Trophoblast cell (in vitro differentiated cells and primary cell): ENCODE measurements around the gene ARHGAP5. TPM values are rescaled to one million over a fixed set of nuclear protein-coding genes. Genes with fewer than 3 reads are reported as not detected.
A peak's percentile ranks its signal among the peaks of the same experiment; 100 is the strongest.

ENCODE experiments used
- DNase-seq, 2 donors: peaks; one replicate each; pipeline ENCODE4 v3.0.0-alpha.2; 2016
- H2AFZ ChIP-seq: 2 replicates; pipeline ENCODE4 v1.6.1; 2013; ENCODE audit warnings: low read length, moderate library complexity, mild to moderate bottlenecking; ENCODE audit not compliant: insufficient read depth, poor library complexity
- H2AK5ac ChIP-seq: 2 replicates; pipeline ENCODE4 v1.6.1; 2013; ENCODE audit warnings: mild to moderate bottlenecking, low read length
- H2BK120ac ChIP-seq: 2 replicates; pipeline ENCODE4 v1.6.1; 2013; ENCODE audit warnings: low read length, mild to moderate bottlenecking, moderate library complexity; ENCODE audit not compliant: insufficient read depth, poor library complexity
- H2BK12ac ChIP-seq: 2 replicates; pipeline ENCODE4 v1.6.1; 2013; ENCODE audit warnings: mild to moderate bottlenecking, low read length, moderate library complexity
- H2BK5ac ChIP-seq: 2 replicates; pipeline ENCODE4 v1.6.1; 2013; ENCODE audit warnings: low read length, low read depth, moderate library complexity, mild to moderate bottlenecking; ENCODE audit not compliant: poor library complexity
- H3K14ac ChIP-seq: 2 replicates; pipeline ENCODE4 v1.6.1; 2013; ENCODE audit warnings: mild to moderate bottlenecking, low read length
- H3K18ac ChIP-seq: 2 replicates; pipeline ENCODE4 v1.6.1; 2013; ENCODE audit warnings: mild to moderate bottlenecking, low read length
- H3K23ac ChIP-seq: 2 replicates; pipeline ENCODE4 v1.6.1; 2013; ENCODE audit warnings: low read length
- H3K27ac ChIP-seq: 2 replicates; pipeline ENCODE4 v1.5.1; 2013; ENCODE audit warnings: low read depth, mild to moderate bottlenecking, inconsistent platforms, low read length, moderate library complexity
- H3K27me3 ChIP-seq: 2 replicates; pipeline ENCODE4 v1.6.1; 2013; ENCODE audit warnings: inconsistent platforms, mild to moderate bottlenecking, low read length, moderate library complexity; ENCODE audit not compliant: insufficient read depth
- H3K36me3 ChIP-seq, 2 experiments: 1 replicate in 1 of 2; 2 replicates in 1 of 2; pipeline ENCODE4 v1.6.1; 2013; ENCODE audit warnings: low read length in 2 of 2, mild to moderate bottlenecking in 2 of 2, moderate library complexity in 1 of 2; ENCODE audit not compliant: insufficient read depth in 2 of 2, control insufficient read depth in 1 of 2
- H3K4ac ChIP-seq: 2 replicates; pipeline ENCODE4 v1.6.1; 2013; ENCODE audit warnings: low read depth, mild to moderate bottlenecking, low read length, moderate library complexity
- H3K4me1 ChIP-seq, 2 experiments: 1 replicate in 1 of 2; 2 replicates in 1 of 2; pipeline ENCODE4 v1.6.1; 2013; ENCODE audit warnings: low read length in 2 of 2, mild to moderate bottlenecking in 2 of 2, moderate library complexity in 1 of 2; ENCODE audit not compliant: insufficient read depth in 2 of 2, control insufficient read depth in 1 of 2
- H3K4me2 ChIP-seq: 2 replicates; pipeline ENCODE4 v1.6.1; 2013; ENCODE audit warnings: inconsistent platforms, mild to moderate bottlenecking, low read length, moderate library complexity
- H3K4me3 ChIP-seq: 2 replicates; pipeline ENCODE4 v1.5.1; 2013; ENCODE audit warnings: mild to moderate bottlenecking, low read depth, low read length, inconsistent platforms
- H3K79me1 ChIP-seq: one replicate; pipeline ENCODE4 v1.6.1; 2013; ENCODE audit warnings: low read length
- H3K79me2 ChIP-seq: 2 replicates; pipeline ENCODE4 v1.6.1; 2013; ENCODE audit warnings: low read length, mild to moderate bottlenecking; ENCODE audit not compliant: control insufficient read depth, insufficient read depth, poor library complexity
- H3K9ac ChIP-seq: 2 replicates; pipeline ENCODE4 v1.6.1; 2013; ENCODE audit warnings: mild to moderate bottlenecking, low read length
- H3K9me3 ChIP-seq: 2 replicates; pipeline ENCODE4 v1.6.1; 2013; ENCODE audit warnings: low read depth, mild to moderate bottlenecking, control low read depth, inconsistent platforms, low read length; ENCODE audit not compliant: insufficient read depth
- H4K12ac ChIP-seq: 2 replicates; pipeline ENCODE4 v1.6.1; 2013; ENCODE audit warnings: low read depth, mild to moderate bottlenecking, low read length, moderate library complexity
- H4K8ac ChIP-seq: 2 replicates; pipeline ENCODE4 v1.6.1; 2013; ENCODE audit warnings: low read depth, mild to moderate bottlenecking, low read length, moderate library complexity
- H4K91ac ChIP-seq: one replicate; pipeline ENCODE4 v1.6.1; 2013; ENCODE audit warnings: low read depth, mild to moderate bottlenecking, low read length, moderate library complexity
- WGBS: extraction: QIAGEN DNeasy Blood & Tissue Kit; methylation state at CpG from one replicate; pipeline ENCODE4 v1.1.7; 2013; ENCODE audit warnings: missing lambda C conversion rate; ENCODE audit not compliant: insufficient read length, insufficient coverage; ENCODE audit errors: extremely low coverage; 5-methylcytosine and 5-hydroxymethylcytosine counted together
- polyA plus RNA-seq: library from polyadenylated mRNA; stranded (reverse); fragments of 200-250 nt; gene quantifications from 2 replicates; pipeline ENCODE4 v1.2.3, GENCODE V29; 2013

ARHGAP5 gene
- 40.8 and 43.6 TPM in 2 replicates for polyA plus RNA-seq

GRCh38 chr14:32077081-32078022, at the start of gene ARHGAP5:
ARHGAP5 (plus strand) TSS chr14:32077304; CDS start chr14:32090670, 13,366 bp downstream.
- WGBS = no CpG with 5 or more reads among the region's 98 CpGs
- Histone ChIP-seq H3K4me1 (peaks cover 0 to 3% of the 10 kb centered on the region in 2 experiments), H4K12ac (peak within 1 kb of the TSS; percentile 72)

GRCh38 chr14:32028599-32028998, 48.5 kb upstream of the ARHGAP5 start:
- H2BK5ac ChIP-seq = no peak overlapping the region
- no peak for DNase-seq
- no peak overlapping the region for H3K9ac ChIP-seq
- H2AFZ ChIP-seq = no peak overlapping the region
- no peak overlapping the region for H4K91ac ChIP-seq
- no peak overlapping the region for H2AK5ac ChIP-seq
- no peak overlapping the region for H3K4me2 ChIP-seq
- no CpG with 5 or more reads among the region's 2 CpGs for WGBS
- no peaks in the 10 kb centered on the region for H3K79me1 ChIP-seq
- H2BK120ac ChIP-seq = no peak overlapping the region
- H3K79me2 ChIP-seq = no peaks in the 10 kb centered on the region
- no peak overlapping the region for H3K4me3 ChIP-seq
- no peak overlapping the region for H3K18ac ChIP-seq
- no peak overlapping the region for H3K23ac ChIP-seq
- peaks cover 4 to 7% of the 10 kb centered on the region in 2 experiments for H3K4me1 ChIP-seq
- no peaks in the 10 kb centered on the region for H3K36me3 ChIP-seq
- no peak overlapping the region for H4K8ac ChIP-seq
- H2BK12ac ChIP-seq = no peak overlapping the region
- H4K12ac ChIP-seq = no peak overlapping the region
- H3K4ac ChIP-seq = no peak overlapping the region
- H3K27me3 ChIP-seq = no peaks in the 10 kb centered on the region
- no peak overlapping the region for H3K27ac ChIP-seq
- no peak overlapping the region for H3K14ac ChIP-seq
- no peaks in the 10 kb centered on the region for H3K9me3 ChIP-seq

More at GRCh38 chr14:32077081-32078022, at the start of gene ARHGAP5:
- DNase-seq = peak; percentile 21 to 41
- H4K91ac ChIP-seq = peak within 1 kb of the TSS; percentile 78
- peak within 1 kb of the TSS; percentile 70 for H3K23ac ChIP-seq
- H3K79me2 ChIP-seq = peaks cover 19% of the 10 kb centered on the region
- H2BK120ac ChIP-seq = peak within 1 kb of the TSS; percentile 57
- H3K4me3 ChIP-seq = peak within 1 kb of the TSS; percentile 100
- peak within 1 kb of the TSS; percentile 65 for H2AFZ ChIP-seq
- H3K79me1 ChIP-seq = peaks cover 17% of the 10 kb centered on the region
- H3K27me3 ChIP-seq = no peaks in the 10 kb centered on the region
- peak within 1 kb of the TSS; percentile 94 for H3K27ac ChIP-seq
- H3K4me2 ChIP-seq = peak within 1 kb of the TSS; percentile 99
- H2BK12ac ChIP-seq = peak within 1 kb of the TSS; percentile 37
- no peaks in the 10 kb centered on the region for H3K36me3 ChIP-seq
- peak within 1 kb of the TSS; percentile 95 for H3K9ac ChIP-seq
- H3K18ac ChIP-seq = peak within 1 kb of the TSS; percentile 83
- peak within 1 kb of the TSS; percentile 1 for H2AK5ac ChIP-seq
- H2BK5ac ChIP-seq = peak within 1 kb of the TSS; percentile 93
- peak within 1 kb of the TSS; percentile 81 for H3K4ac ChIP-seq
- H3K9me3 ChIP-seq = no peaks in the 10 kb centered on the region
- peak within 1 kb of the TSS; percentile 68 for H4K8ac ChIP-seq
- H3K14ac ChIP-seq = peak within 1 kb of the TSS; percentile 80

- Histone ChIP-seq H3K4me1 (peaks cover 4% of the 10 kb centered on the region in 2 experiments), H4K12ac (no peak overlapping the region), H3K27me3 (no peaks in the 10 kb centered on the region), H3K9me3 (no peaks in the 10 kb centered on the region), H4K8ac (no peak overlapping the region), H3K4me2 (no peak overlapping the region), H2BK5ac (no peak overlapping the region), H2AFZ (no peak overlapping the region), H3K4me3 (no peak overlapping the region), H3K36me3 (no peaks in the 10 kb centered on the region), H3K4ac (no peak overlapping the region), H2BK120ac (no peak overlapping the region), H4K91ac (no peak overlapping the region), H3K79me2 (no peaks in the 10 kb centered on the region), H2BK12ac (no peak overlapping the region), H3K79me1 (no peaks in the 10 kb centered on the region), H2AK5ac (no peak overlapping the region), H3K9ac (no peak overlapping the region), H3K14ac (no peak overlapping the region), H3K23ac (no peak overlapping the region), H3K18ac (no peak overlapping the region), H3K27ac (no peak overlapping the region)
- DNase-seq = no peak
- no CpG with 5 or more reads among the region's 2 CpGs for WGBS
These were observed 43.6 kb upstream of the ARHGAP5 start for GRCh38 chr14:32033543-32033942.

- Histone ChIP-seq H4K12ac (no peak overlapping the region), H3K4me2 (no peak overlapping the region), H3K79me2 (no peaks in the 10 kb centered on the region), H2AK5ac (no peak overlapping the region), H2BK5ac (no peak overlapping the region), H3K36me3 (no peaks in the 10 kb centered on the region), H3K9ac (no peak overlapping the region), H4K8ac (no peak overlapping the region), H3K27me3 (no peaks in the 10 kb centered on the region), H3K14ac (no peak overlapping the region), H3K27ac (no peak overlapping the region), H4K91ac (no peak overlapping the region), H3K4ac (no peak overlapping the region), H3K18ac (no peak overlapping the region), H2BK120ac (no peak overlapping the region), H3K4me3 (no peak overlapping the region), H3K9me3 (no peaks in the 10 kb centered on the region), H2BK12ac (no peak overlapping the region), H3K23ac (no peak overlapping the region), H3K79me1 (no peaks in the 10 kb centered on the region), H3K4me1 (no peaks in the 10 kb centered on the region), H2AFZ (no peak overlapping the region)
- WGBS = no CpG with 5 or more reads among the region's 1 CpG
- no peak for DNase-seq
These were observed 38.2 kb upstream of the ARHGAP5 start for GRCh38 chr14:32038876-32039275.
